Endothelial cell of umbilical vein (primary cell): ENCODE measurements around the gene HADHB. TPM values are rescaled to one million over a fixed set of nuclear protein-coding genes. Genes with fewer than 3 reads are reported as not detected.

ENCODE experiments used
- BruUV-seq: library from RNA; stranded (reverse); fragments of 400-500 nt; replicated peaks from 2 replicates; lab custom pipeline; 2021; lab: Mats Ljungman, UMichigan
- CTCF ChIA-PET: fragments of 300-600, 350-600 bp; sonication (Branson Sonifier 250); formaldehyde crosslinking; loops from one replicate; lab custom pipeline; 2021; ENCODE audit warnings: antibody characterized with exemption, inconsistent platforms; lab: Charles Lee
- POLR2A ChIA-PET: fragments of 300-600, 350-600 bp; sonication (Branson Sonifier 250); formaldehyde crosslinking; loops from one replicate; lab custom pipeline; 2021; ENCODE audit warnings: antibody characterized with exemption, inconsistent platforms; lab: Charles Lee
- DNase-seq: peaks from one replicate; pipeline ENCODE4 v3.0.0-alpha.2; 2011; ENCODE audit warnings: low read depth, low spot score
- FAIRE-seq: peaks from 2 replicates; lab custom pipeline; 2011; peaks lifted over from hg19 to GRCh38; lab: Jason Lieb, UNC
- H2AFZ ChIP-seq: 2 replicates; pipeline ENCODE4 v1.6.0; 2012; ENCODE audit warnings: low read depth, low read length, control low read depth, inconsistent platforms
- H3K27ac ChIP-seq: 2 replicates; pipeline ENCODE4 v1.5.1; 2011; ENCODE audit warnings: low read depth, mild to moderate bottlenecking, control low read depth, low read length, moderate library complexity; ENCODE audit not compliant: insufficient read depth
- H3K27me3 ChIP-seq, 2 experiments: 2 replicates each; pipeline versions ENCODE4 v1.6.0 to v1.6.1; 2011; ENCODE audit warnings: low read length in 2 of 2, mixed read lengths in 1 of 2; ENCODE audit not compliant: control insufficient read depth in 2 of 2, insufficient read depth in 2 of 2
- H3K36me3 ChIP-seq, 2 experiments: 2 replicates in 1 of 2; 3 replicates in 1 of 2; pipeline ENCODE4 v1.5.1; 2011; ENCODE audit warnings: low read length in 2 of 2, mild to moderate bottlenecking in 1 of 2, moderate library complexity in 1 of 2; ENCODE audit not compliant: control insufficient read depth in 2 of 2, insufficient read depth in 2 of 2; ENCODE audit errors: extremely low read depth in 1 of 2
- H3K4me1 ChIP-seq: 3 replicates; pipeline ENCODE4 v1.5.1; 2011; ENCODE audit warnings: mild to moderate bottlenecking, low read length; ENCODE audit not compliant: control insufficient read depth, insufficient read depth; ENCODE audit errors: extremely low read depth
- H3K4me2 ChIP-seq: 2 replicates; pipeline ENCODE4 v1.6.1; 2011; ENCODE audit warnings: low read length, control low read depth, mixed read lengths; ENCODE audit not compliant: insufficient read depth
- H3K4me3 ChIP-seq, 3 experiments: fragments of 200-600 bp in 1 of 3; sonication (generic), shearing (Covaris generic) in 1 of 3; replicated peaks in 1 of 3; 2 replicates each; pipeline ENCODE4 v1.5.1; 2011 to 2016; ENCODE audit warnings: control low read depth in 3 of 3, low read length in 3 of 3, mild to moderate bottlenecking in 2 of 3, inconsistent platforms in 1 of 3, low read depth in 1 of 3, moderate library complexity in 1 of 3; ENCODE audit not compliant: insufficient read depth in 1 of 3
- H3K79me2 ChIP-seq: 2 replicates; pipeline ENCODE4 v1.6.0; 2012; ENCODE audit warnings: low read length, inconsistent platforms; ENCODE audit not compliant: control insufficient read depth, insufficient read depth
- H3K9ac ChIP-seq: replicated peaks from 2 replicates; pipeline ENCODE3; 2011; ENCODE audit warnings: low read length, control low read depth; ENCODE audit not compliant: insufficient read depth; ENCODE audit errors: extremely low read depth
- H3K9me1 ChIP-seq: replicated peaks from 3 replicates; pipeline ENCODE4 v1.6.0; 2011; ENCODE audit warnings: mild to moderate bottlenecking, low read length; ENCODE audit not compliant: control insufficient read depth, insufficient read depth; ENCODE audit errors: extremely low read depth
- H3K9me3 ChIP-seq: replicated peaks from 2 replicates; pipeline ENCODE4 v1.5.1; 2012; ENCODE audit warnings: low read length, inconsistent platforms; ENCODE audit not compliant: control insufficient read depth, insufficient read depth
- H4K20me1 ChIP-seq: replicated peaks from 2 replicates; pipeline ENCODE3; 2011; ENCODE audit warnings: mild to moderate bottlenecking, low read length; ENCODE audit not compliant: control insufficient read depth, insufficient read depth; ENCODE audit errors: extremely low read depth
- CTCF ChIP-seq, 2 donors: IDR thresholded peaks; 1 replicate in 1 of 2; 2 replicates in 1 of 2; pipeline ENCODE4 v1.5.1; 2011; ENCODE audit warnings: low read length in 2 of 2, mild to moderate bottlenecking in 2 of 2, moderate library complexity in 2 of 2, control low read depth in 1 of 2, inconsistent platforms in 1 of 2, low read depth in 1 of 2; ENCODE audit not compliant: insufficient read depth in 1 of 2; ENCODE audit errors: extremely low read depth in 1 of 2
- EZH2 ChIP-seq: IDR thresholded peaks from 2 replicates; pipeline ENCODE4 v1.6.1; 2012; ENCODE audit warnings: borderline replicate concordance, low read depth, mild to moderate bottlenecking, moderate library complexity, low read length, inconsistent platforms; ENCODE audit not compliant: severe bottlenecking
- FOS ChIP-seq: IDR thresholded peaks from 2 replicates; pipeline ENCODE4 v1.6.1; 2011; ENCODE audit warnings: mild to moderate bottlenecking, low read length, moderate library complexity, borderline replicate concordance; ENCODE audit not compliant: insufficient read depth
- GATA2 ChIP-seq: IDR thresholded peaks from 2 replicates; pipeline ENCODE4 v1.7.0; 2011; ENCODE audit warnings: low read depth, mild to moderate bottlenecking, moderate library complexity, mixed read lengths, low read length; ENCODE audit not compliant: insufficient read length, insufficient read depth
- JUN ChIP-seq: IDR thresholded peaks from 2 replicates; pipeline ENCODE4 v1.6.1; 2011; ENCODE audit warnings: borderline replicate concordance, low read depth; ENCODE audit not compliant: insufficient read length, insufficient read depth
- MAX ChIP-seq: IDR thresholded peaks from 2 replicates; pipeline ENCODE4 v1.6.1; 2011; ENCODE audit not compliant: insufficient read depth, insufficient read length
- MYC ChIP-seq: IDR thresholded peaks from one replicate; pipeline ENCODE4 v1.6.1; 2011; ENCODE audit warnings: mild to moderate bottlenecking, low read depth, low read length
- POLR2A ChIP-seq: IDR thresholded peaks from 2 replicates; pipeline ENCODE4 v1.6.1; 2012; ENCODE audit warnings: low read depth, mild to moderate bottlenecking, control low read depth, low read length
- POLR2AphosphoS5 ChIP-seq: IDR thresholded peaks from 2 replicates; pipeline ENCODE4 v1.6.1; 2012; ENCODE audit warnings: low read depth, mild to moderate bottlenecking, control low read depth, low read length, moderate library complexity; ENCODE audit not compliant: insufficient read depth
- dilution Hi-C: fragments of 300-500 bp; cut with MboI; formaldehyde crosslinking; loops from one replicate; pipeline ENCODE4 v1.15.0; 2019; ENCODE audit warnings: low sequenced_read_pairs; ENCODE audit not compliant: extremely low pct_ligation_motif_present
- intact Hi-C: fragments of 100-400 bp; cut with micrococcal nuclease; formaldehyde crosslinking; loops from one replicate; pipeline ENCODE4 v1.10.0; 2022
- polyA plus RNA-seq, 4 experiments: library from polyadenylated mRNA; depleted of rRNA in 3 of 4; stranded (reverse) in 3 of 4; unstranded in 1 of 4; fragments of >200 nt; gene quantifications; 2 replicates each; pipeline versions ENCODE4 v1.2.1 to v1.2.3, GENCODE V29; 2011 to 2012; ENCODE audit warnings: missing spikeins in 1 of 4
- total RNA-seq: library from RNA; stranded (reverse); gene quantifications from 2 replicates; pipeline ENCODE4 v1.2.3, GENCODE V29; 2021

The HADHB gene
- total and polyA plus RNA-seq, 2 donors (not counting 3 experiments of a cell fraction or from before 2014, with no cell fraction given) = 92.9 to 100 TPM

GRCh38 chr2:26246818-26247217, 2.1 kb downstream of the HADHB start:
- CTCF ChIA-PET = interaction anchor here (1.1 to 2.2 kb wide), 3 partner anchors 15 to 256 kb away, joined by 3 to 6 read pairs (median 3); no protein-coding TSS in a partner anchor
- dilution Hi-C loops = no loop called here
- DNase-seq (no peak), FAIRE-seq (no peak)
- peaks cover 6% of the 10 kb centered on the region for H4K20me1 ChIP-seq
- peaks cover 90% of the 10 kb centered on the region for H3K79me2 ChIP-seq
- H3K4me2 ChIP-seq = no peak overlapping the region
- H3K9me1 ChIP-seq = no peaks in the 10 kb centered on the region
- H3K27ac ChIP-seq = no peak overlapping the region
- no peak overlapping the region for H3K4me3 ChIP-seq
- H3K4me1 ChIP-seq = peaks cover 19% of the 10 kb centered on the region
- no peaks in the 10 kb centered on the region for H3K27me3 ChIP-seq
- intact Hi-C loops = no loop called here
- BruUV-seq = no TSS peak
- POLR2A ChIA-PET = no interaction called here
- TF ChIP-seq MAX (no peak), CTCF (IDR thresholded peaks at IDR 0.05; ENCODE audit: extremely low read depth in 1 of 2, insufficient read depth in 1 of 2, low read depth in 1 of 2, low read length in 2 of 2) (no peak)
- no peaks in the 10 kb centered on the region for H3K9me3 ChIP-seq
- no peak overlapping the region for H2AFZ ChIP-seq
- H3K9ac ChIP-seq = no peak overlapping the region
- H3K36me3 ChIP-seq = no peaks in the 10 kb centered on the region

- Histone ChIP-seq H3K36me3 (no peaks in the 10 kb centered on the region), H3K4me1 (peaks cover 7% of the 10 kb centered on the region), H4K20me1 (peaks cover 6% of the 10 kb centered on the region), H3K9ac (no peak overlapping the region), H3K4me3 (no peak overlapping the region), H3K4me2 (no peak overlapping the region), H3K9me3 (no peaks in the 10 kb centered on the region), H2AFZ (no peak overlapping the region), H3K9me1 (no peaks in the 10 kb centered on the region), H3K27ac (no peak overlapping the region), H3K27me3 (no peaks in the 10 kb centered on the region), H3K79me2 (peaks cover 79% of the 10 kb centered on the region)
- POLR2A ChIA-PET = no interaction called here
- DNase-seq (no peak), FAIRE-seq (no peak)
- no TSS peak for BruUV-seq
- TF ChIP-seq POLR2A (no peak), JUN (no peak), MYC (no peak), CTCF (IDR thresholded peaks at IDR 0.05; ENCODE audit: extremely low read depth in 1 of 2, insufficient read depth in 1 of 2, low read depth in 1 of 2, low read length in 2 of 2) (no peak), EZH2 (no peak), MAX (no peak), POLR2AphosphoS5 (no peak), FOS (no peak), GATA2 (no peak)
- dilution Hi-C loops = no loop called here
- CTCF ChIA-PET = interaction anchor here (1.4 to 1.6 kb wide), 2 partner anchors 9 to 81 kb away, joined by 4 read pairs; no protein-coding TSS in a partner anchor
- intact Hi-C loops = no loop called here
Measured at GRCh38 chr2:26249625-26250024, 4.9 kb downstream of the HADHB start.
